GM23338 (cell line): ENCODE measurements around the gene SBF1. TPM values are rescaled to one million over a fixed set of nuclear protein-coding genes. Genes with fewer than 3 reads are reported as not detected.

Experiments
- ATAC-seq: fragments of 200-7000 bp; cut with Tn5 transposase; 3 replicates; pipeline ENCODE4 v1.9.1; 2020
- DNase-seq: peaks from one replicate; pipeline ENCODE4 v3.0.0-alpha.2; 2015; ENCODE audit warnings: low spot score
- H2AFZ ChIP-seq: fragments of 200-600 bp; sonication (generic); 2 replicates; pipeline ENCODE4 v1.8.0; 2016; ENCODE audit warnings: antibody characterized with exemption, mild to moderate bottlenecking, moderate library complexity
- H3F3A ChIP-seq: fragments of 200-600 bp; sonication (generic); replicated peaks from 2 replicates; pipeline ENCODE4 v1.8.0; 2017; ENCODE audit warnings: antibody characterized with exemption, mixed run types, low read depth
- H3K27ac ChIP-seq: fragments of 200-600 bp; sonication (generic); 2 replicates; pipeline ENCODE4 v1.6.1; 2016; ENCODE audit warnings: low read depth
- H3K27me3 ChIP-seq: fragments of 200-600 bp; sonication (generic); 2 replicates; pipeline ENCODE4 v1.8.0; 2016; ENCODE audit warnings: mild to moderate bottlenecking, mixed run types, moderate library complexity; ENCODE audit not compliant: insufficient read depth
- H3K36me3 ChIP-seq: fragments of 200-600 bp; sonication (generic); 2 replicates; pipeline ENCODE4 v1.8.0; 2016; ENCODE audit warnings: mild to moderate bottlenecking; ENCODE audit not compliant: insufficient read depth
- H3K4me1 ChIP-seq: fragments of 200-600 bp; sonication (generic); 2 replicates; pipeline ENCODE4 v1.8.0; 2016; ENCODE audit warnings: mild to moderate bottlenecking, moderate library complexity; ENCODE audit not compliant: insufficient read depth
- H3K4me2 ChIP-seq: fragments of 200-600 bp; sonication (generic); 2 replicates; pipeline ENCODE4 v1.7.1; 2017; ENCODE audit warnings: mixed run types
- H3K4me3 ChIP-seq: fragments of 200-600 bp; sonication (generic); 2 replicates; pipeline ENCODE4 v1.6.1; 2016; ENCODE audit warnings: mixed run types
- H3K79me2 ChIP-seq: fragments of 200-600 bp; sonication (generic); replicated peaks from 2 replicates; pipeline ENCODE4 v1.8.0; 2017; ENCODE audit warnings: mild to moderate bottlenecking; ENCODE audit not compliant: insufficient read depth
- H3K9me2 ChIP-seq: fragments of 200-600 bp; sonication (generic); 2 replicates; pipeline ENCODE4 v1.8.0; 2017; ENCODE audit not compliant: insufficient read depth
- H4K20me1 ChIP-seq: fragments of 200-600 bp; sonication (generic); replicated peaks from 2 replicates; pipeline ENCODE4 v1.8.0; 2017; ENCODE audit warnings: mild to moderate bottlenecking; ENCODE audit not compliant: insufficient read depth
- H3K27ac Mint-ChIP-seq: 2 replicates; pipeline ENCODE4 v1.8.0; 2020; ENCODE audit warnings: inconsistent platforms, mild to moderate bottlenecking, moderate library complexity, mixed read lengths
- H3K27me3 Mint-ChIP-seq: 3 replicates; pipeline ENCODE4 v1.8.0; 2022; ENCODE audit warnings: low read depth, mild to moderate bottlenecking, moderate library complexity, mixed read lengths, inconsistent platforms; ENCODE audit not compliant: insufficient read depth, poor library complexity
- H3K36me3 Mint-ChIP-seq: 3 replicates; pipeline ENCODE4 v1.8.0; 2021; ENCODE audit warnings: low read depth, mild to moderate bottlenecking, inconsistent platforms, moderate library complexity, mixed read lengths
- H3K4me1 Mint-ChIP-seq: 3 replicates; pipeline ENCODE4 v1.8.0; 2020; ENCODE audit warnings: mild to moderate bottlenecking, inconsistent platforms, mixed read lengths
- H3K4me3 Mint-ChIP-seq: 3 replicates; pipeline ENCODE4 v1.8.0; 2021; ENCODE audit warnings: moderate library complexity, mild to moderate bottlenecking, inconsistent platforms, mixed read lengths
- H3K9me3 Mint-ChIP-seq: 3 replicates; pipeline ENCODE4 v1.8.0; 2020; ENCODE audit warnings: moderate library complexity, mild to moderate bottlenecking, inconsistent platforms, mixed read lengths
- CREB1 ChIP-seq: fragments of 250-450 bp; sonication (Bioruptor Pico); IDR thresholded peaks from 2 replicates; pipeline ENCODE4 v1.5.0; 2020; ENCODE audit warnings: low read depth, mild to moderate bottlenecking, moderate library complexity
- EZH2 ChIP-seq: fragments of 200-600 bp; sonication (generic); IDR thresholded peaks from one replicate; pipeline ENCODE4 v1.8.0; 2017; ENCODE audit warnings: antibody characterized with exemption, mild to moderate bottlenecking, low read depth; ENCODE audit not compliant: unreplicated experiment
- EZH2phosphoT487 ChIP-seq: fragments of 200-600 bp; sonication (generic); IDR thresholded peaks from one replicate; pipeline ENCODE4 v1.8.1; 2018; ENCODE audit warnings: antibody characterized with exemption; ENCODE audit not compliant: unreplicated experiment
- JUNB ChIP-seq: IDR thresholded peaks from one replicate; pipeline ENCODE4 v1.6.1; 2016; ENCODE audit warnings: antibody characterized with exemption; ENCODE audit not compliant: unreplicated experiment
- NANOG ChIP-seq: IDR thresholded peaks from 2 replicates; pipeline ENCODE4 v1.6.1; 2016; ENCODE audit warnings: antibody characterized with exemption, borderline replicate concordance
- POLR2AphosphoS5 ChIP-seq: IDR thresholded peaks from 2 replicates; pipeline ENCODE4 v1.6.1; 2016; ENCODE audit warnings: antibody characterized with exemption, low read depth
- STAT1 ChIP-seq: IDR thresholded peaks from one replicate; pipeline ENCODE4 v1.6.1; 2016; ENCODE audit warnings: antibody characterized with exemption; ENCODE audit not compliant: unreplicated experiment
- ZNF114 ChIP-seq: fragments of 250-450 bp; sonication (Bioruptor Pico); IDR thresholded peaks from 2 replicates; pipeline ENCODE4 v1.5.0; 2020; ENCODE audit warnings: mild to moderate bottlenecking, moderate library complexity
- ZNF331 ChIP-seq: fragments of 250-450 bp; sonication (Bioruptor Pico); IDR thresholded peaks from 2 replicates; pipeline ENCODE4 v1.5.0; 2020; ENCODE audit warnings: low read depth, mild to moderate bottlenecking, moderate library complexity
- polyA plus RNA-seq: library from polyadenylated mRNA; unstranded; fragments of >200 nt; fragmentation: Nextera tagmentation; extraction: Ambion mirVana; gene quantifications from 2 replicates; pipeline ENCODE4 v1.2.1, GENCODE V29; 2016
- total RNA-seq: library from RNA; depleted of rRNA; stranded (reverse); fragments of >200 nt; shearing (Covaris generic); gene quantifications from 2 replicates; pipeline ENCODE4 v1.2.3, GENCODE V29; 2014
- TF ChIP-seq, protein P1 (sequence below): fragments of 250-450 bp; sonication (Bioruptor Pico); IDR thresholded peaks from 2 replicates; pipeline ENCODE4 v1.5.0; 2020; ENCODE audit warnings: mild to moderate bottlenecking, moderate library complexity
- TF ChIP-seq, protein P2 (sequence below): IDR thresholded peaks from 2 replicates; pipeline ENCODE4 v1.6.1; 2016; ENCODE audit warnings: antibody characterized with exemption
- TF ChIP-seq, protein P3 (sequence below), 2 experiments: fragments of 200-600 bp in 1 of 2; sonication (generic) in 1 of 2; conservative IDR thresholded peaks; 2 replicates each; pipeline versions ENCODE4 v1.5.1 to v1.6.1; 2016 to 2017; ENCODE audit warnings: antibody characterized with exemption in 2 of 2, low read depth in 2 of 2, mild to moderate bottlenecking in 2 of 2, moderate library complexity in 1 of 2
- TF ChIP-seq, protein P4 (sequence below): IDR thresholded peaks from one replicate; pipeline ENCODE4 v1.6.1; 2018; ENCODE audit warnings: antibody characterized with exemption; ENCODE audit not compliant: unreplicated experiment

SBF1 gene
- total and polyA plus RNA-seq, 2 experiments from 2014 or later, result 26.5 to 85.4 TPM

DNA sequence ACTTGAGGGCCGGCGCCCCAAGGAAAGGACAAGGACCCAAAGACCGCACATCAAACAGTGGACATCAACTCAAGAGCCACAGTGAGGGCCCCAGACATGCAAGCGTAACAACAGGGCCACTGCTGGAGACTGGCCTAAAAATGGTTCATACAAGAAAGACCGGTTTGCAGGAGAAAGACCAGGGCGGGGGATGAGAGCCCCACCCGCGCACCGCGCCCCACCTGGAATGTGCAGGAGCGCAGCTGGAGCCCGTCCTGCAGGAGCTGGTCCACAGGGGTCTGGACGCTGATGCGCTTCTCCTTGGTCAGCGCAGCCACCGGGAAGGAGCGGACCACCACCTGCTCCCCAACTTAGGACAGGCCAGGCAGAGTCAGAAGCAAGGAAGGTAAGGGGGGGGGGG lies 13.9 kb downstream of the SBF1 start:
- Histone ChIP-seq H3K4me1 (no peaks in the 10 kb centered on the region), H3K27me3 (no peaks in the 10 kb centered on the region), H3F3A (0 out of 2 replicates have a peak, but pooled peaks cover 3% of the 10 kb centered on the region), H3K79me2 (no peaks in the 10 kb centered on the region), H3K4me3 (no peak overlapping the region), H4K20me1 (peaks cover 6% of the 10 kb centered on the region), H3K36me3 (no peaks in the 10 kb centered on the region), H3K9me2 (no peaks in the 10 kb centered on the region), H2AFZ (no peak overlapping the region), H3K4me2 (no peak overlapping the region), H3K27ac (no peak overlapping the region)
- Mint-ChIP-seq H3K9me3 (no peaks in the 10 kb centered on the region), H3K27ac (no peak overlapping the region), H3K4me1 (no peaks in the 10 kb centered on the region; the same call in 2 of the 3 replicates), H3K27me3 (peaks cover 10% of the 10 kb centered on the region), H3K36me3 (peaks cover 41% of the 10 kb centered on the region), H3K4me3 (no peak overlapping the region)
- TF ChIP-seq, protein P1, sequence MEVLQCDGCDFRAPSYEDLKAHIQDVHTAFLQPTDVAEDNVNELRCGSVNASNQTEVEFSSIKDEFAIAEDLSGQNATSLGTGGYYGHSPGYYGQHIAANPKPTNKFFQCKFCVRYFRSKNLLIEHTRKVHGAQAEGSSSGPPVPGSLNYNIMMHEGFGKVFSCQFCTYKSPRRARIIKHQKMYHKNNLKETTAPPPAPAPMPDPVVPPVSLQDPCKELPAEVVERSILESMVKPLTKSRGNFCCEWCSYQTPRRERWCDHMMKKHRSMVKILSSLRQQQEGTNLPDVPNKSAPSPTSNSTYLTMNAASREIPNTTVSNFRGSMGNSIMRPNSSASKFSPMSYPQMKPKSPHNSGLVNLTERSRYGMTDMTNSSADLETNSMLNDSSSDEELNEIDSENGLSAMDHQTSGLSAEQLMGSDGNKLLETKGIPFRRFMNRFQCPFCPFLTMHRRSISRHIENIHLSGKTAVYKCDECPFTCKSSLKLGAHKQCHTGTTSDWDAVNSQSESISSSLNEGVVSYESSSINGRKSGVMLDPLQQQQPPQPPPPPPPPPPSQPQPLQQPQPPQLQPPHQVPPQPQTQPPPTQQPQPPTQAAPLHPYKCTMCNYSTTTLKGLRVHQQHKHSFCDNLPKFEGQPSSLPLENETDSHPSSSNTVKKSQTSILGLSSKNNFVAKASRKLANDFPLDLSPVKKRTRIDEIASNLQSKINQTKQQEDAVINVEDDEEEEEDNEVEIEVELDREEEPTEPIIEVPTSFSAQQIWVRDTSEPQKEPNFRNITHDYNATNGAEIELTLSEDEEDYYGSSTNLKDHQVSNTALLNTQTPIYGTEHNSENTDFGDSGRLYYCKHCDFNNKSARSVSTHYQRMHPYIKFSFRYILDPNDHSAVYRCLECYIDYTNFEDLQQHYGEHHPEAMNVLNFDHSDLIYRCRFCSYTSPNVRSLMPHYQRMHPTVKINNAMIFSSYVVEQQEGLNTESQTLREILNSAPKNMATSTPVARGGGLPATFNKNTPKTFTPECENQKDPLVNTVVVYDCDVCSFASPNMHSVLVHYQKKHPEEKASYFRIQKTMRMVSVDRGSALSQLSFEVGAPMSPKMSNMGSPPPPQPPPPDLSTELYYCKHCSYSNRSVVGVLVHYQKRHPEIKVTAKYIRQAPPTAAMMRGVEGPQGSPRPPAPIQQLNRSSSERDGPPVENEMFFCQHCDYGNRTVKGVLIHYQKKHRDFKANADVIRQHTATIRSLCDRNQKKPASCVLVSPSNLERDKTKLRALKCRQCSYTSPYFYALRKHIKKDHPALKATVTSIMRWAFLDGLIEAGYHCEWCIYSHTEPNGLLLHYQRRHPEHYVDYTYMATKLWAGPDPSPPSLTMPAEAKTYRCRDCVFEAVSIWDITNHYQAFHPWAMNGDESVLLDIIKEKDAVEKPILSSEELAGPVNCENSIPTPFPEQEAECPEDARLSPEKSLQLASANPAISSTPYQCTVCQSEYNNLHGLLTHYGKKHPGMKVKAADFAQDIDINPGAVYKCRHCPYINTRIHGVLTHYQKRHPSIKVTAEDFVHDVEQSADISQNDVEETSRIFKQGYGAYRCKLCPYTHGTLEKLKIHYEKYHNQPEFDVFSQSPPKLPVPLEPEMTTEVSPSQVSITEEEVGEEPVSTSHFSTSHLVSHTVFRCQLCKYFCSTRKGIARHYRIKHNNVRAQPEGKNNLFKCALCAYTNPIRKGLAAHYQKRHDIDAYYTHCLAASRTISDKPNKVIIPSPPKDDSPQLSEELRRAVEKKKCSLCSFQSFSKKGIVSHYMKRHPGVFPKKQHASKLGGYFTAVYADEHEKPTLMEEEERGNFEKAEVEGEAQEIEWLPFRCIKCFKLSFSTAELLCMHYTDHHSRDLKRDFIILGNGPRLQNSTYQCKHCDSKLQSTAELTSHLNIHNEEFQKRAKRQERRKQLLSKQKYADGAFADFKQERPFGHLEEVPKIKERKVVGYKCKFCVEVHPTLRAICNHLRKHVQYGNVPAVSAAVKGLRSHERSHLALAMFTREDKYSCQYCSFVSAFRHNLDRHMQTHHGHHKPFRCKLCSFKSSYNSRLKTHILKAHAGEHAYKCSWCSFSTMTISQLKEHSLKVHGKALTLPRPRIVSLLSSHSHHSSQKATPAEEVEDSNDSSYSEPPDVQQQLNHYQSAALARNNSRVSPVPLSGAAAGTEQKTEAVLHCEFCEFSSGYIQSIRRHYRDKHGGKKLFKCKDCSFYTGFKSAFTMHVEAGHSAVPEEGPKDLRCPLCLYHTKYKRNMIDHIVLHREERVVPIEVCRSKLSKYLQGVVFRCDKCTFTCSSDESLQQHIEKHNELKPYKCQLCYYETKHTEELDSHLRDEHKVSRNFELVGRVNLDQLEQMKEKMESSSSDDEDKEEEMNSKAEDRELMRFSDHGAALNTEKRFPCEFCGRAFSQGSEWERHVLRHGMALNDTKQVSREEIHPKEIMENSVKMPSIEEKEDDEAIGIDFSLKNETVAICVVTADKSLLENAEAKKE (CRISPR knock-in tag), result no peak
- TF ChIP-seq ZNF331 (CRISPR knock-in tag) (no peak), STAT1 (no peak), POLR2AphosphoS5 (no peak), CREB1 (no peak), EZH2phosphoT487 (no peak), JUNB (no peak), EZH2 (no peak), ZNF114 (CRISPR knock-in tag) (no peak), NANOG (no peak)
- TF ChIP-seq, protein P2, sequence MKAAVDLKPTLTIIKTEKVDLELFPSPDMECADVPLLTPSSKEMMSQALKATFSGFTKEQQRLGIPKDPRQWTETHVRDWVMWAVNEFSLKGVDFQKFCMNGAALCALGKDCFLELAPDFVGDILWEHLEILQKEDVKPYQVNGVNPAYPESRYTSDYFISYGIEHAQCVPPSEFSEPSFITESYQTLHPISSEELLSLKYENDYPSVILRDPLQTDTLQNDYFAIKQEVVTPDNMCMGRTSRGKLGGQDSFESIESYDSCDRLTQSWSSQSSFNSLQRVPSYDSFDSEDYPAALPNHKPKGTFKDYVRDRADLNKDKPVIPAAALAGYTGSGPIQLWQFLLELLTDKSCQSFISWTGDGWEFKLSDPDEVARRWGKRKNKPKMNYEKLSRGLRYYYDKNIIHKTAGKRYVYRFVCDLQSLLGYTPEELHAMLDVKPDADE, result no peak
- TF ChIP-seq, protein P3, sequence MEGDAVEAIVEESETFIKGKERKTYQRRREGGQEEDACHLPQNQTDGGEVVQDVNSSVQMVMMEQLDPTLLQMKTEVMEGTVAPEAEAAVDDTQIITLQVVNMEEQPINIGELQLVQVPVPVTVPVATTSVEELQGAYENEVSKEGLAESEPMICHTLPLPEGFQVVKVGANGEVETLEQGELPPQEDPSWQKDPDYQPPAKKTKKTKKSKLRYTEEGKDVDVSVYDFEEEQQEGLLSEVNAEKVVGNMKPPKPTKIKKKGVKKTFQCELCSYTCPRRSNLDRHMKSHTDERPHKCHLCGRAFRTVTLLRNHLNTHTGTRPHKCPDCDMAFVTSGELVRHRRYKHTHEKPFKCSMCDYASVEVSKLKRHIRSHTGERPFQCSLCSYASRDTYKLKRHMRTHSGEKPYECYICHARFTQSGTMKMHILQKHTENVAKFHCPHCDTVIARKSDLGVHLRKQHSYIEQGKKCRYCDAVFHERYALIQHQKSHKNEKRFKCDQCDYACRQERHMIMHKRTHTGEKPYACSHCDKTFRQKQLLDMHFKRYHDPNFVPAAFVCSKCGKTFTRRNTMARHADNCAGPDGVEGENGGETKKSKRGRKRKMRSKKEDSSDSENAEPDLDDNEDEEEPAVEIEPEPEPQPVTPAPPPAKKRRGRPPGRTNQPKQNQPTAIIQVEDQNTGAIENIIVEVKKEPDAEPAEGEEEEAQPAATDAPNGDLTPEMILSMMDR (conservative IDR thresholded peaks at IDR 0.05; ENCODE audit: low read depth in 2 of 2), result no peak
- TF ChIP-seq, protein P4, sequence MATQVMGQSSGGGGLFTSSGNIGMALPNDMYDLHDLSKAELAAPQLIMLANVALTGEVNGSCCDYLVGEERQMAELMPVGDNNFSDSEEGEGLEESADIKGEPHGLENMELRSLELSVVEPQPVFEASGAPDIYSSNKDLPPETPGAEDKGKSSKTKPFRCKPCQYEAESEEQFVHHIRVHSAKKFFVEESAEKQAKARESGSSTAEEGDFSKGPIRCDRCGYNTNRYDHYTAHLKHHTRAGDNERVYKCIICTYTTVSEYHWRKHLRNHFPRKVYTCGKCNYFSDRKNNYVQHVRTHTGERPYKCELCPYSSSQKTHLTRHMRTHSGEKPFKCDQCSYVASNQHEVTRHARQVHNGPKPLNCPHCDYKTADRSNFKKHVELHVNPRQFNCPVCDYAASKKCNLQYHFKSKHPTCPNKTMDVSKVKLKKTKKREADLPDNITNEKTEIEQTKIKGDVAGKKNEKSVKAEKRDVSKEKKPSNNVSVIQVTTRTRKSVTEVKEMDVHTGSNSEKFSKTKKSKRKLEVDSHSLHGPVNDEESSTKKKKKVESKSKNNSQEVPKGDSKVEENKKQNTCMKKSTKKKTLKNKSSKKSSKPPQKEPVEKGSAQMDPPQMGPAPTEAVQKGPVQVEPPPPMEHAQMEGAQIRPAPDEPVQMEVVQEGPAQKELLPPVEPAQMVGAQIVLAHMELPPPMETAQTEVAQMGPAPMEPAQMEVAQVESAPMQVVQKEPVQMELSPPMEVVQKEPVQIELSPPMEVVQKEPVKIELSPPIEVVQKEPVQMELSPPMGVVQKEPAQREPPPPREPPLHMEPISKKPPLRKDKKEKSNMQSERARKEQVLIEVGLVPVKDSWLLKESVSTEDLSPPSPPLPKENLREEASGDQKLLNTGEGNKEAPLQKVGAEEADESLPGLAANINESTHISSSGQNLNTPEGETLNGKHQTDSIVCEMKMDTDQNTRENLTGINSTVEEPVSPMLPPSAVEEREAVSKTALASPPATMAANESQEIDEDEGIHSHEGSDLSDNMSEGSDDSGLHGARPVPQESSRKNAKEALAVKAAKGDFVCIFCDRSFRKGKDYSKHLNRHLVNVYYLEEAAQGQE, result no peak
- DNase-seq, result no peak
- ATAC-seq, result no peak
